DOHH2 (cell line): ENCODE measurements around the gene KRT9.

ENCODE experiments used
- EZH2phosphoT487 ChIP-seq: fragments of 200-600 bp; sonication (generic); IDR thresholded peaks from 2 replicates; pipeline ENCODE4 v1.6.1; 2017; ENCODE audit warnings: borderline replicate concordance, mild to moderate bottlenecking, antibody characterized with exemption, low read length, moderate library complexity, mixed read lengths
- TF ChIP-seq, protein P1 (sequence below): fragments of 200-600 bp; sonication (generic); IDR thresholded peaks from one replicate; pipeline ENCODE4 v1.5.1; 2014; ENCODE audit warnings: antibody characterized with exemption, mild to moderate bottlenecking, low read depth, low read length; ENCODE audit not compliant: poor library complexity, severe bottlenecking

DNA sequence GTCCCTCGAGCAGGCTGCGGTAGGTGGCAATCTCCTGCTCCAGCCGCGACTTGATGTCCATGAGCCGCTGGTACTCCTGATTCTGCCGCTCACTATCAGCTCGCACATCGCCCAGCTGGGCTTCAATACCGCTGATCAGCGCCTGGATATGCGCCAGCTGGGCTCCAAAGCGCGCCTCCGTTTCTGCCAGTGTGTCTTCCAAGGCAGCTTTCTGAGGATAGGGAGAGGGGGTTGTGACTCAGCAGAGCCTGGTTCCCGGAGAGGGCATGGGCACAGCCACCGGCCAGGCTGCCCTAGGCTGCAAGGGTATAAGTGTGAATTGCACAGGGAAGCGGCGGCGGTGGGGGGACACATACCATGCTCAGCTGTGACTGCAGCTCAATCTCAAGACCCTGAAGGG lies 48.1 kb downstream of the KRT9 start:
- TF ChIP-seq, protein P1, sequence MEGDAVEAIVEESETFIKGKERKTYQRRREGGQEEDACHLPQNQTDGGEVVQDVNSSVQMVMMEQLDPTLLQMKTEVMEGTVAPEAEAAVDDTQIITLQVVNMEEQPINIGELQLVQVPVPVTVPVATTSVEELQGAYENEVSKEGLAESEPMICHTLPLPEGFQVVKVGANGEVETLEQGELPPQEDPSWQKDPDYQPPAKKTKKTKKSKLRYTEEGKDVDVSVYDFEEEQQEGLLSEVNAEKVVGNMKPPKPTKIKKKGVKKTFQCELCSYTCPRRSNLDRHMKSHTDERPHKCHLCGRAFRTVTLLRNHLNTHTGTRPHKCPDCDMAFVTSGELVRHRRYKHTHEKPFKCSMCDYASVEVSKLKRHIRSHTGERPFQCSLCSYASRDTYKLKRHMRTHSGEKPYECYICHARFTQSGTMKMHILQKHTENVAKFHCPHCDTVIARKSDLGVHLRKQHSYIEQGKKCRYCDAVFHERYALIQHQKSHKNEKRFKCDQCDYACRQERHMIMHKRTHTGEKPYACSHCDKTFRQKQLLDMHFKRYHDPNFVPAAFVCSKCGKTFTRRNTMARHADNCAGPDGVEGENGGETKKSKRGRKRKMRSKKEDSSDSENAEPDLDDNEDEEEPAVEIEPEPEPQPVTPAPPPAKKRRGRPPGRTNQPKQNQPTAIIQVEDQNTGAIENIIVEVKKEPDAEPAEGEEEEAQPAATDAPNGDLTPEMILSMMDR: no peak
- TF ChIP-seq EZH2phosphoT487: no peak
